ENCODE results near the gene GH1.

DNA sequence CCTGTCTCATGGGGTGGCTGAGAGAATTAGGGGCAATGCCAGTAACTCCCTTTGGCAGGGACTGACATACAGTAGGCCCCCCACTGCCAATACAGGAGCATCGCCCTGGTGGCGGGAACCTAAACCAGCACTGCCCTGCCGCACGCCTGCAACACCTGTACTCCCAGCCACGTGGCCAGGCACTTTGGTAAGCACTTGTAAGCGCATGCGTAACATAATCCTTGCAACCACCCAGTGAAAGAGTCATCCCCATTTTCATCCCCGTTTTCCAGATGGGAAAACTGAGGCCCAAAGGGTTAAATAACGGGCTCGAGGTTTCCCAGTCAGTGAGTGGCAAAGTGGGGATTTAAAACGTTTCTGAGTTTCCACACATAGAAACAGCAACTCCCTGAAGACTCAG lies 36.6 kb upstream of the GH1 start:
- no peak for TF ChIP-seq POLR2A (IDR thresholded peaks at IDR 0.05; ENCODE audit: low read depth, low read length)
- no peak for TF ChIP-seq POLR2AphosphoS5 (IDR thresholded peaks at IDR 0.05; ENCODE audit: low read depth, low read length)
- TF ChIP-seq TAF1 (IDR thresholded peaks at IDR 0.05; ENCODE audit: borderline replicate concordance, low read depth, low read length) = no peak
